Nephron (organoid): ENCODE results near the gene TMEM134.

Experiments used
- H3K27ac Mint-ChIP-seq, 3 experiments: 2 replicates each; pipeline ENCODE4 v1.8.0; 2020; ENCODE audit warnings: mixed read lengths in 3 of 3, mild to moderate bottlenecking in 2 of 3, moderate library complexity in 1 of 3
- H3K27me3 Mint-ChIP-seq: 2 replicates; pipeline ENCODE4 v1.8.0; 2021; ENCODE audit warnings: low read depth, mild to moderate bottlenecking, moderate library complexity, mixed read lengths
- H3K36me3 Mint-ChIP-seq: 2 replicates; pipeline ENCODE4 v1.8.0; 2020; ENCODE audit warnings: low read depth, mixed read lengths
- H3K4me1 Mint-ChIP-seq: 2 replicates; pipeline ENCODE4 v1.8.0; 2020; ENCODE audit warnings: mixed read lengths
- H3K4me3 Mint-ChIP-seq, 3 experiments: 2 replicates each; pipeline ENCODE4 v1.8.0; 2020; ENCODE audit warnings: mild to moderate bottlenecking in 3 of 3, mixed read lengths in 3 of 3, moderate library complexity in 2 of 3
- H3K9me3 Mint-ChIP-seq: 2 replicates; pipeline ENCODE4 v1.8.0; 2020; ENCODE audit warnings: mixed read lengths
- TF ChIP-seq, protein P1 (sequence below), 3 experiments: fragments of 200-600 bp; sonication (generic); IDR thresholded peaks; one replicate each; pipeline ENCODE4 v1.5.0; 2021; ENCODE audit warnings: antibody characterized with exemption in 3 of 3; ENCODE audit not compliant: unreplicated experiment in 3 of 3

Gene TMEM134

DNA sequence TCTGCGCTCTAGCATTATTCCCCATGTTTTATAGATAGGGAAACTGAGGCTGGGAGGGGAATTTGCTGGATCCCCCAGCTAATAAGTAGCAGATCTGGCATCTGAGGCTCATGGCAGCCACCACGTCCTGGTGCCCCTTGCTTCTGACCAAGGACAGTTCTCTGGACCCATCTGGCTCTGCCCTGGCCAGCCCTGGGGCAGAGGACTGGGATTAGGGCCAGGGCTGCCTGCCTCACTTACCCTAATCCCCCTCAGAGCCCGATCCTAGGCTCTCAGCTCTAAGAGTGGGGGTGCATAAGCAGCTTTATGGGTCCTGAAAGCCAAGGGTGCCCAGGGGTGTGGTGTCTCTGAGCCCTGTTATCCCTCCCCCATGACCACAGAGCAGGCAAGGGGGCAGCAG, 14.0 kb downstream of the TMEM134 start, which contains the start of gene CABP4:
Gene CABP4, plus strand, starts transcription at position 301 of the 400 bp plus-strand sequence. Its CDS starts 70 bp downstream, at position 371.
- TF ChIP-seq, protein P1, sequence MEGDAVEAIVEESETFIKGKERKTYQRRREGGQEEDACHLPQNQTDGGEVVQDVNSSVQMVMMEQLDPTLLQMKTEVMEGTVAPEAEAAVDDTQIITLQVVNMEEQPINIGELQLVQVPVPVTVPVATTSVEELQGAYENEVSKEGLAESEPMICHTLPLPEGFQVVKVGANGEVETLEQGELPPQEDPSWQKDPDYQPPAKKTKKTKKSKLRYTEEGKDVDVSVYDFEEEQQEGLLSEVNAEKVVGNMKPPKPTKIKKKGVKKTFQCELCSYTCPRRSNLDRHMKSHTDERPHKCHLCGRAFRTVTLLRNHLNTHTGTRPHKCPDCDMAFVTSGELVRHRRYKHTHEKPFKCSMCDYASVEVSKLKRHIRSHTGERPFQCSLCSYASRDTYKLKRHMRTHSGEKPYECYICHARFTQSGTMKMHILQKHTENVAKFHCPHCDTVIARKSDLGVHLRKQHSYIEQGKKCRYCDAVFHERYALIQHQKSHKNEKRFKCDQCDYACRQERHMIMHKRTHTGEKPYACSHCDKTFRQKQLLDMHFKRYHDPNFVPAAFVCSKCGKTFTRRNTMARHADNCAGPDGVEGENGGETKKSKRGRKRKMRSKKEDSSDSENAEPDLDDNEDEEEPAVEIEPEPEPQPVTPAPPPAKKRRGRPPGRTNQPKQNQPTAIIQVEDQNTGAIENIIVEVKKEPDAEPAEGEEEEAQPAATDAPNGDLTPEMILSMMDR (IDR thresholded peaks at IDR 0.05; ENCODE audit: unreplicated experiment in 3 of 3), result no peak
- H3K9me3 Mint-ChIP-seq, result no peaks in the 10 kb centered on the region
- no peaks in the 10 kb centered on the region for H3K27me3 Mint-ChIP-seq
- no peaks in the 10 kb centered on the region for H3K4me1 Mint-ChIP-seq
- H3K36me3 Mint-ChIP-seq, result no peaks in the 10 kb centered on the region
- H3K27ac Mint-ChIP-seq, result no peak within 1 kb of the TSS
- no peak within 1 kb of the TSS for H3K4me3 Mint-ChIP-seq

DNA sequence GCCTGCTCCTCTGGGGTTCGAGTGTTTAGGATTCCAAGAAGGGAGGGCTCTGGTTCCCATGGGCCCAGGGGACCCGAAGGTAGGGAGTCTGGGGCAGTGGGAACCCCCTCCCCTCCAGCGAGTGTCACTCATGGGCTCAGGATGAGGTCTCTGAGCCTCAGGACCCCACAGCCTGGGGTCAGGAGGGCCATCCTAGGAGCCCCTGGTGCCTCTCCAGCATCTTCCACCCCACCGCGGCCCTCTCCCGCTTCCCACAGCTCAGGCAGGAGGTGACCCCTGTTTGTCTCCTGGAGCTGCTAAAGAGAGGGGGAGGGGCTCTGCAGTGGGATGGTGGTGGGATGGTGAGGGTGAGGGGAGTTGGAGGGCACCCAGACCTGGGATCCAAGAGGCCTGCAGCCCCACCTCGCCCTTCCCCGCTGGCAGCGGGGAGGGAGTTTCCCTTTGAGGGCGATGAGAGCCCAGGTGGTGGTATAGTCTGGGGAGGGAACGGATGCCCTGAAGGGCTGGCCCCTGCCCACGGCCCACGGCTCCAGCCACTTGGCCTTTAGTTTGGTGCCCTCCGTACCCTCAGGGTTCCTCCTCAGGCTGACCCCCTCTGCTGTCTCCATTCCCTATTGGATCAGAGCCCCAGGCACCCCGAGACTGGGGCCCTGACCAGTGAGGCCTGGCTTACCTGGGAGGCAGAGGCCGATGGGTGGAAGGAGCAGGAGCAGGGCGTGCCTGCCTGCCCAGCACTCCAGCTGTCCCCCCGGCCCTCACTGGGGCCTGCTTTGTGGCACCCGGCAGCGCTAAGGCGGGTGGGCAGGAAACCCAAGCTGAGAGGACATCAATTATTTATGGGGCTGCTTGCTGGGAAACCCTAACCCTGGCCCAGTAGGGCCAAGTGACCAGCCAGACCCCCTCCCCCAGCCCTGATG, 15.0 kb downstream of the TMEM134 start:
- no peaks in the 10 kb centered on the region for H3K4me1 Mint-ChIP-seq
- H3K27ac Mint-ChIP-seq, result no peak overlapping the region
- no peaks in the 10 kb centered on the region for H3K9me3 Mint-ChIP-seq
- H3K4me3 Mint-ChIP-seq, result no peak overlapping the region
- no peaks in the 10 kb centered on the region for H3K36me3 Mint-ChIP-seq
- peaks cover 4% of the 10 kb centered on the region for H3K27me3 Mint-ChIP-seq
- TF ChIP-seq, protein P1 (IDR thresholded peaks at IDR 0.05; ENCODE audit: unreplicated experiment in 3 of 3), result no peak

GRCh38 chr11:67452141-67452952, 16.7 kb downstream of the TMEM134 start, which contains the start of gene GPR152:
TSS of gene GPR152 (minus strand) at chr11:67452729. CDS start at chr11:67452724, 5 bp downstream.
- H3K27me3 Mint-ChIP-seq, result peaks cover 5% of the 10 kb centered on the region
- no peak within 1 kb of the TSS for H3K27ac Mint-ChIP-seq
- H3K9me3 Mint-ChIP-seq, result no peaks in the 10 kb centered on the region

GRCh38 chr11:67451658-67451976, 17.4 kb downstream of the TMEM134 start:
- H3K27me3 Mint-ChIP-seq, result peaks cover 5% of the 10 kb centered on the region
- no peaks in the 10 kb centered on the region for H3K9me3 Mint-ChIP-seq
- no peak overlapping the region for H3K27ac Mint-ChIP-seq
- H3K4me1 Mint-ChIP-seq, result no peaks in the 10 kb centered on the region
- no peaks in the 10 kb centered on the region for H3K36me3 Mint-ChIP-seq
- TF ChIP-seq, protein P1 (IDR thresholded peaks at IDR 0.05; ENCODE audit: unreplicated experiment in 3 of 3), result no peak
- no peak overlapping the region for H3K4me3 Mint-ChIP-seq

More at GRCh38 chr11:67452141-67452952, 16.7 kb downstream of the TMEM134 start, which contains the start of gene GPR152:
- TF ChIP-seq, protein P1 (IDR thresholded peaks at IDR 0.05; ENCODE audit: unreplicated experiment in 3 of 3), result no peak
- Mint-ChIP-seq H3K4me3 (no peak within 1 kb of the TSS), H3K36me3 (no peaks in the 10 kb centered on the region), H3K4me1 (no peaks in the 10 kb centered on the region)

GRCh38 chr11:67450796-67451657, 18.0 kb downstream of the TMEM134 start:
- Mint-ChIP-seq H3K4me1 (no peaks in the 10 kb centered on the region), H3K36me3 (no peaks in the 10 kb centered on the region), H3K9me3 (no peaks in the 10 kb centered on the region), H3K4me3 (no peak overlapping the region), H3K27ac (no peak overlapping the region), H3K27me3 (peaks cover 5% of the 10 kb centered on the region)
- TF ChIP-seq, protein P1 (IDR thresholded peaks at IDR 0.05; ENCODE audit: unreplicated experiment in 3 of 3), result no peak
